HEK293T (cell line): ENCODE measurements around the gene VPS37B.

ENCODE experiments used
- ELF4 ChIP-seq: fragments of 450-650 bp; IDR thresholded peaks from 2 replicates; pipeline ENCODE4 v1.6.1; 2017; ENCODE audit warnings: antibody characterized with exemption
- NFRKB ChIP-seq: fragments of 450-650 bp; IDR thresholded peaks from 2 replicates; pipeline ENCODE4 v1.6.1; 2016; ENCODE audit warnings: mild to moderate bottlenecking, moderate library complexity
- PKNOX1 ChIP-seq: fragments of 450-650 bp; IDR thresholded peaks from 2 replicates; pipeline ENCODE4 v1.6.1; 2016
- SP1 ChIP-seq: fragments of 450-650 bp; IDR thresholded peaks from 2 replicates; pipeline ENCODE4 v1.6.1; 2017
- ZNF384 ChIP-seq: fragments of 450-650 bp; IDR thresholded peaks from 2 replicates; pipeline ENCODE4 v1.6.1; 2016

GRCh38 chr12:122841544-122842321, 54.2 kb downstream of the VPS37B start:
- TF ChIP-seq ZNF384 (no peak), NFRKB (no peak), ELF4 (no peak), SP1 (no peak), PKNOX1 (no peak)
